Uterus (tissue), 2 donors: ENCODE data around the gene LILRA5.

Experiments
- CTCF ChIP-seq, 4 experiments: fragments of 200-600 bp in 2 of 4; fragments of 450-650 bp in 2 of 4; sonication (generic) in 2 of 4; IDR thresholded peaks; one replicate each; pipeline ENCODE4 v1.5.1; 2016 to 2019; ENCODE audit warnings: antibody characterized with exemption in 4 of 4, mild to moderate bottlenecking in 2 of 4, moderate library complexity in 1 of 4
- POLR2A ChIP-seq, 2 donors: fragments of 450-650 bp; IDR thresholded peaks; one replicate each; pipeline ENCODE4 v1.6.1; 2016; ENCODE audit warnings: antibody characterized with exemption in 2 of 2, mild to moderate bottlenecking in 1 of 2, moderate library complexity in 1 of 2

DNA sequence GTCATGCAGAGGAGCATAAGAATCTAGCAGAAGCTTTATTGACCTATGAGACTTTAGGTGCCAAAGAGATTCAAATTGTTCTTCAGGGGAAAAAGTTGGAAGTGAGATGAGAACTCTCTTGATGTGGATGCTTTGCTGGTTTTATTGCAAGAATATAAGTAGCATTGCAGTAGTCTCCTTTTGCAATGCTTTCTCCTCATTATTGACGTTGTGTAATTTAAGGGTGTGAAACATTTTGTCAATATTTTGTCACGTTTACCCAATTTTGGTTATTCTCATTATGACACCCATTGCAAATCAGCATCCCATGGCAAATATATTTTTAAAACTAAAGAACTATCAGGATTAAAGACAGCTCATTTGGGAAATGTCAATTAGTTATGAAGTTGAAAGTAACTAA lies 44.0 kb downstream of the LILRA5 start:
- TF ChIP-seq CTCF (IDR thresholded peaks at IDR 0.05): no peak
- no peak for TF ChIP-seq POLR2A (IDR thresholded peaks at IDR 0.05)
